DND-41 (cell line): Measurements from ENCODE around the gene FGF18.

ENCODE experiments used
- ATAC-seq: fragments of 200-7000 bp; cut with Tn5 transposase; 3 replicates; pipeline ENCODE4 v1.9.1; 2021; ENCODE audit warnings: low read depth; ENCODE audit not compliant: insufficient read depth
- DNase-seq: peaks from one replicate; pipeline ENCODE4 v3.0.0-alpha.2; 2020
- H2AFZ ChIP-seq: 2 replicates; pipeline ENCODE4 v1.6.0; 2012; ENCODE audit warnings: low read depth, low read length
- H3K27ac ChIP-seq: 2 replicates; pipeline ENCODE4 v1.5.1; 2012; ENCODE audit warnings: low read length, inconsistent platforms
- H3K27me3 ChIP-seq: fragments of 200-600 bp; sonication (generic); 2 replicates; pipeline ENCODE4 v1.6.0; 2012; ENCODE audit warnings: low read length, mild to moderate bottlenecking, inconsistent platforms; ENCODE audit not compliant: insufficient read depth, poor library complexity
- H3K36me3 ChIP-seq: 2 replicates; pipeline ENCODE4 v1.5.1; 2012; ENCODE audit warnings: low read length, inconsistent platforms; ENCODE audit not compliant: insufficient read depth
- H3K4me1 ChIP-seq: 2 replicates; pipeline ENCODE4 v1.5.1; 2012; ENCODE audit warnings: mild to moderate bottlenecking, low read length; ENCODE audit not compliant: insufficient read depth
- H3K4me2 ChIP-seq: 2 replicates; pipeline ENCODE4 v1.6.0; 2012; ENCODE audit warnings: mild to moderate bottlenecking, moderate library complexity, low read length, inconsistent platforms; ENCODE audit not compliant: insufficient read depth
- H3K4me3 ChIP-seq, 2 experiments: fragments of 200-600 bp in 1 of 2; shearing (Covaris generic) in 1 of 2; 2 replicates each; pipeline ENCODE4 v1.5.1; 2012 to 2016; ENCODE audit warnings: inconsistent platforms in 2 of 2, low read length in 2 of 2, mild to moderate bottlenecking in 2 of 2, low read depth in 1 of 2, moderate library complexity in 1 of 2
- H3K79me2 ChIP-seq: 2 replicates; pipeline ENCODE4 v1.6.0; 2012; ENCODE audit warnings: low read length, inconsistent platforms; ENCODE audit not compliant: insufficient read depth
- H3K9ac ChIP-seq: 2 replicates; pipeline ENCODE4 v1.6.0; 2012; ENCODE audit warnings: low read depth, mild to moderate bottlenecking, inconsistent platforms, low read length, moderate library complexity
- H3K9me3 ChIP-seq: 2 replicates; pipeline ENCODE4 v1.5.1; 2012; ENCODE audit warnings: low read length, moderate library complexity, mild to moderate bottlenecking, inconsistent platforms; ENCODE audit not compliant: insufficient read depth, severe bottlenecking
- H4K20me1 ChIP-seq: 2 replicates; pipeline ENCODE4 v1.6.0; 2012; ENCODE audit warnings: low read length; ENCODE audit not compliant: insufficient read depth
- EZH2 ChIP-seq: IDR thresholded peaks from 3 replicates; pipeline ENCODE4 v1.6.1; 2012; ENCODE audit warnings: borderline replicate concordance, low read depth, mild to moderate bottlenecking, moderate library complexity, low read length, inconsistent platforms; ENCODE audit not compliant: severe bottlenecking
- TF ChIP-seq, protein P1 (sequence below): IDR thresholded peaks from 2 replicates; pipeline ENCODE4 v1.5.1; 2012; ENCODE audit warnings: borderline replicate concordance, low read length, moderate library complexity, mild to moderate bottlenecking; ENCODE audit not compliant: poor library complexity, severe bottlenecking; ENCODE audit errors: extremely low read depth

The FGF18 gene

GRCh38 chr5:171386006-171386671 is 33.3 kb upstream of the FGF18 start:
- H3K36me3 ChIP-seq = peaks cover 32% of the 10 kb centered on the region
- H3K4me1 ChIP-seq = peaks cover 36% of the 10 kb centered on the region
- peak overlapping the region; percentile 77 for H3K9ac ChIP-seq
- TF ChIP-seq, protein P1, sequence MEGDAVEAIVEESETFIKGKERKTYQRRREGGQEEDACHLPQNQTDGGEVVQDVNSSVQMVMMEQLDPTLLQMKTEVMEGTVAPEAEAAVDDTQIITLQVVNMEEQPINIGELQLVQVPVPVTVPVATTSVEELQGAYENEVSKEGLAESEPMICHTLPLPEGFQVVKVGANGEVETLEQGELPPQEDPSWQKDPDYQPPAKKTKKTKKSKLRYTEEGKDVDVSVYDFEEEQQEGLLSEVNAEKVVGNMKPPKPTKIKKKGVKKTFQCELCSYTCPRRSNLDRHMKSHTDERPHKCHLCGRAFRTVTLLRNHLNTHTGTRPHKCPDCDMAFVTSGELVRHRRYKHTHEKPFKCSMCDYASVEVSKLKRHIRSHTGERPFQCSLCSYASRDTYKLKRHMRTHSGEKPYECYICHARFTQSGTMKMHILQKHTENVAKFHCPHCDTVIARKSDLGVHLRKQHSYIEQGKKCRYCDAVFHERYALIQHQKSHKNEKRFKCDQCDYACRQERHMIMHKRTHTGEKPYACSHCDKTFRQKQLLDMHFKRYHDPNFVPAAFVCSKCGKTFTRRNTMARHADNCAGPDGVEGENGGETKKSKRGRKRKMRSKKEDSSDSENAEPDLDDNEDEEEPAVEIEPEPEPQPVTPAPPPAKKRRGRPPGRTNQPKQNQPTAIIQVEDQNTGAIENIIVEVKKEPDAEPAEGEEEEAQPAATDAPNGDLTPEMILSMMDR = no peak
- TF ChIP-seq EZH2 = no peak
- ATAC-seq = no peak
- H4K20me1 ChIP-seq = peaks cover 34% of the 10 kb centered on the region
- H3K9me3 ChIP-seq = no peaks in the 10 kb centered on the region
- peak overlapping the region; percentile 72 for H3K4me2 ChIP-seq
- no peaks in the 10 kb centered on the region for H3K27me3 ChIP-seq
- H3K79me2 ChIP-seq = peaks cover 47% of the 10 kb centered on the region
- peak overlapping the region; percentile 92 for H2AFZ ChIP-seq
- no peak for DNase-seq
- H3K27ac ChIP-seq = peak overlapping the region; percentile 96
- H3K4me3 ChIP-seq = peak overlapping the region in 1 of 2 experiments; percentile 71; a peak in 2 of 4 replicates

DNA sequence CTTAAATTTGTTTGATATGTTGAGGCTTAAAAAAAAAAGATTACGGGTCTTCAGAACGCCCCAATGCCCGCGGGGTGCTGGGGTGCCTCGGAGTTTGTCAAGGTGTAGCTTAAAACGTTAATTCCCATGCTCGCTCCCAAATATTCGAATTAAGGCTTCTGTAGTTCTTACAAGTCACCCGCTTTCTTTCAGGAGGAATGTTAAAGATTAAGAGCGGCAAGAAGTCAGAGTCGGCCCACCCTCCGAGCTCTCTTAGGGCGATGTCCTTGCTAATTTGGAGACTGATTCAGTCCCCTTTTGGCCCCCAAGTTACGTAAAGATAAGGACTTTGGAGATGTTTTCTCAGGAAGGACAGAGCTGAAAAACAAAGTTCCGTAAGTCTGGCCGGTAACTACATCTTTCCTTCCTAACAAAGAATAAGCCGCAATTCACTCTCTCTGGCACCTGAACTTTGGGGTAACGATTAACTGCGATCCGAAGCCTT is 32.5 kb upstream of the FGF18 start:
- H3K4me3 ChIP-seq = peak overlapping the region; percentile 32 to 71
- peaks cover 41% of the 10 kb centered on the region for H4K20me1 ChIP-seq
- H3K9me3 ChIP-seq = no peaks in the 10 kb centered on the region
- ATAC-seq (no peak), DNase-seq (no peak)
- peaks cover 40% of the 10 kb centered on the region for H3K36me3 ChIP-seq
- H3K27ac ChIP-seq = peak overlapping the region; percentile 96
- TF ChIP-seq, protein P1 = no peak
- TF ChIP-seq EZH2 = no peak
- H3K9ac ChIP-seq = peak overlapping the region; percentile 77
- peaks cover 42% of the 10 kb centered on the region for H3K4me1 ChIP-seq
- peaks cover 55% of the 10 kb centered on the region for H3K79me2 ChIP-seq
- H2AFZ ChIP-seq = peak overlapping the region; percentile 92
- H3K4me2 ChIP-seq = peak overlapping the region; percentile 72
- no peaks in the 10 kb centered on the region for H3K27me3 ChIP-seq

DNA sequence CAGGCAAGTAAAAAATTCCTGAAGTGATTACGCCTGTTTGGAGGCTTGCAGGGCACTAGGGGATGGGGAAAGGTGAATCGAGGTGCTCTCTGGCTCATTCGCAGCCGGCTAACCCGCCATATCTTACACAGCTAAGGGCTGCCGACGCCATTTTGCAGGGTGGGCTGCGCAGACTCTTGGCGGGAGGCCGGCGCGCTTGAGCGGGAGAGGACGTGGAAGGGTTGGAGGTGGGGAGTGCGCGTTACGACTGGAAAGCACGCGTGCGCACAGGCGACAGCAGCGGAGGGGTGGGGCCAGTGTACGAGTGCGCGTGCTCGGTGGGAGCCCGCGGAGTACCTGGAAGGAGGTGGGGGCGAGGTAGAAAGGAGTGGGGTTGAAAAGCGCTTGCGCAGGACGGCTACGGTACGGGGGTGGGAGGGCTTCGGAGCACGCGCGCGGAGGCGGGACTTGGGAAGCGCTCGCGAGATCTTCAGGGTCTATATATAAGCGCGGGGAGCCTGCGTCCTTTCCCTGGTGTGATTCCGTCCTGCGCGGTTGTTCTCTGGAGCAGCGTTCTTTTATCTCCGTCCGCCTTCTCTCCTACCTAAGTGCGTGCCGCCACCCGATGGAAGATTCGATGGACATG is 32.0 kb upstream of the FGF18 start, which contains the start of gene NPM1:
TSS of gene NPM1 (plus strand) at position 505 of the 625 bp plus-strand sequence. CDS start at position 605, 100 bp downstream.
- no peak for TF ChIP-seq EZH2
- TF ChIP-seq, protein P1 = no peak
- H3K79me2 ChIP-seq = peaks cover 61% of the 10 kb centered on the region
- H3K27me3 ChIP-seq = no peaks in the 10 kb centered on the region
- peak within 1 kb of the TSS; percentile 83 for H3K9ac ChIP-seq
- H4K20me1 ChIP-seq = peaks cover 47% of the 10 kb centered on the region
- H3K4me2 ChIP-seq = peak within 1 kb of the TSS; percentile 74
- no peaks in the 10 kb centered on the region for H3K9me3 ChIP-seq
- H2AFZ ChIP-seq = peak within 1 kb of the TSS; percentile 92
- peak; percentile 91 for ATAC-seq
- H3K27ac ChIP-seq = peak within 1 kb of the TSS; percentile 96
- peak; percentile 99 for DNase-seq
- peaks cover 48% of the 10 kb centered on the region for H3K4me1 ChIP-seq
- peaks cover 46% of the 10 kb centered on the region for H3K36me3 ChIP-seq
- H3K4me3 ChIP-seq = peak within 1 kb of the TSS; percentile 83 to 91
